ENCODE results near the gene B3GALT5.

B3GALT5 gene

GRCh38 chr21:39655589-39655988, 42.8 kb downstream of the B3GALT5 start:
- Histone ChIP-seq H3K27ac (ENCODE audit: low read depth, low read length) (no peak overlapping the region), H3K4me3 (ENCODE audit: low read depth in 1 of 2, low read length in 2 of 2) (no peak overlapping the region), H3K9ac (ENCODE audit: low read depth in 1 of 2, low read length in 2 of 2) (no peak overlapping the region), H3K27me3 (ENCODE audit: control insufficient read depth in 1 of 2, insufficient read depth in 2 of 2, low read length in 2 of 2) (no peaks in the 10 kb centered on the region), H3K9me3 (ENCODE audit: control insufficient read depth in 1 of 2, low read length in 2 of 2) (no peaks in the 10 kb centered on the region), H3K4me1 (ENCODE audit: control insufficient read depth in 1 of 2, insufficient read depth in 2 of 2, low read length in 2 of 2) (peaks cover 41 to 63% of the 10 kb centered on the region in 2 donors), H3K36me3 (ENCODE audit: control insufficient read depth in 1 of 2, insufficient read depth in 2 of 2, low read length in 2 of 2) (peaks cover 16 to 40% of the 10 kb centered on the region in 2 donors)

- peaks cover 12 to 41% of the 10 kb centered on the region in 2 donors for H3K36me3 ChIP-seq (ENCODE audit: control insufficient read depth in 1 of 2, insufficient read depth in 2 of 2, low read length in 2 of 2)
- H3K27me3 ChIP-seq (ENCODE audit: control insufficient read depth in 1 of 2, insufficient read depth in 2 of 2, low read length in 2 of 2) = no peaks in the 10 kb centered on the region
- no peak overlapping the region for H3K4me3 ChIP-seq (ENCODE audit: low read depth in 1 of 2, low read length in 2 of 2)
- H3K27ac ChIP-seq (ENCODE audit: low read depth, low read length) = no peak overlapping the region
- H3K9me3 ChIP-seq (ENCODE audit: control insufficient read depth in 1 of 2, low read length in 2 of 2) = no peaks in the 10 kb centered on the region
- no peak overlapping the region for H3K9ac ChIP-seq (ENCODE audit: low read depth in 1 of 2, low read length in 2 of 2)
- H3K4me1 ChIP-seq (ENCODE audit: control insufficient read depth in 1 of 2, insufficient read depth in 2 of 2, low read length in 2 of 2) = peaks cover 41 to 64% of the 10 kb centered on the region in 2 donors
Measured at GRCh38 chr21:39656209-39656608, 43.5 kb downstream of the B3GALT5 start.

- peak overlapping the region; percentile 39 for H3K27ac ChIP-seq (ENCODE audit: low read depth, low read length)
- peak overlapping the region; percentile 26 to 42 for H3K4me3 ChIP-seq (ENCODE audit: low read depth in 1 of 2, low read length in 2 of 2)
- H3K27me3 ChIP-seq (ENCODE audit: control insufficient read depth in 1 of 2, insufficient read depth in 2 of 2, low read length in 2 of 2) = no peaks in the 10 kb centered on the region
- peaks cover 41 to 61% of the 10 kb centered on the region in 2 donors for H3K4me1 ChIP-seq (ENCODE audit: control insufficient read depth in 1 of 2, insufficient read depth in 2 of 2, low read length in 2 of 2)
- no peak overlapping the region for H3K9ac ChIP-seq (ENCODE audit: low read depth in 1 of 2, low read length in 2 of 2)
- peaks cover 7 to 40% of the 10 kb centered on the region in 2 donors for H3K36me3 ChIP-seq (ENCODE audit: control insufficient read depth in 1 of 2, insufficient read depth in 2 of 2, low read length in 2 of 2)
- no peaks in the 10 kb centered on the region for H3K9me3 ChIP-seq (ENCODE audit: control insufficient read depth in 1 of 2, low read length in 2 of 2)
Measured at GRCh38 chr21:39657091-39657689, 44.5 kb downstream of the B3GALT5 start.

GRCh38 chr21:39658066-39658465, 45.3 kb downstream of the B3GALT5 start:
- Histone ChIP-seq H3K9me3 (ENCODE audit: control insufficient read depth in 1 of 2, low read length in 2 of 2) (no peaks in the 10 kb centered on the region), H3K36me3 (ENCODE audit: control insufficient read depth in 1 of 2, insufficient read depth in 2 of 2, low read length in 2 of 2) (peaks cover 5 to 45% of the 10 kb centered on the region in 2 donors), H3K9ac (ENCODE audit: low read depth in 1 of 2, low read length in 2 of 2) (peak overlapping the region in 1 of 2 donors; percentile 18), H3K4me3 (ENCODE audit: low read depth in 1 of 2, low read length in 2 of 2) (peak overlapping the region; percentile 26 to 42), H3K27ac (ENCODE audit: low read depth, low read length) (no peak overlapping the region), H3K27me3 (ENCODE audit: control insufficient read depth in 1 of 2, insufficient read depth in 2 of 2, low read length in 2 of 2) (no peaks in the 10 kb centered on the region), H3K4me1 (ENCODE audit: control insufficient read depth in 1 of 2, insufficient read depth in 2 of 2, low read length in 2 of 2) (peaks cover 41 to 58% of the 10 kb centered on the region in 2 donors)

GRCh38 chr21:39659070-39659815, 46.5 kb downstream of the B3GALT5 start:
- Histone ChIP-seq H3K9ac (ENCODE audit: low read depth in 1 of 2, low read length in 2 of 2) (no peak overlapping the region), H3K27ac (ENCODE audit: low read depth, low read length) (no peak overlapping the region), H3K4me3 (ENCODE audit: low read depth in 1 of 2, low read length in 2 of 2) (no peak overlapping the region), H3K36me3 (ENCODE audit: control insufficient read depth in 1 of 2, insufficient read depth in 2 of 2, low read length in 2 of 2) (peaks cover 11 to 56% of the 10 kb centered on the region in 2 donors), H3K9me3 (ENCODE audit: control insufficient read depth in 1 of 2, low read length in 2 of 2) (no peaks in the 10 kb centered on the region), H3K4me1 (ENCODE audit: control insufficient read depth in 1 of 2, insufficient read depth in 2 of 2, low read length in 2 of 2) (peaks cover 41 to 48% of the 10 kb centered on the region in 2 donors), H3K27me3 (ENCODE audit: control insufficient read depth in 1 of 2, insufficient read depth in 2 of 2, low read length in 2 of 2) (no peaks in the 10 kb centered on the region)

GRCh38 chr21:39660191-39660980, 47.6 kb downstream of the B3GALT5 start:
- H3K27me3 ChIP-seq (ENCODE audit: control insufficient read depth in 1 of 2, insufficient read depth in 2 of 2, low read length in 2 of 2) = no peaks in the 10 kb centered on the region
- H3K9ac ChIP-seq (ENCODE audit: low read depth in 1 of 2, low read length in 2 of 2) = no peak overlapping the region
- peaks cover 17 to 55% of the 10 kb centered on the region in 2 donors for H3K36me3 ChIP-seq (ENCODE audit: control insufficient read depth in 1 of 2, insufficient read depth in 2 of 2, low read length in 2 of 2)
- H3K27ac ChIP-seq (ENCODE audit: low read depth, low read length) = no peak overlapping the region
- no peaks in the 10 kb centered on the region for H3K9me3 ChIP-seq (ENCODE audit: control insufficient read depth in 1 of 2, low read length in 2 of 2)
- H3K4me3 ChIP-seq (ENCODE audit: low read depth in 1 of 2, low read length in 2 of 2) = no peak overlapping the region
- peaks cover 41 to 48% of the 10 kb centered on the region in 2 donors for H3K4me1 ChIP-seq (ENCODE audit: control insufficient read depth in 1 of 2, insufficient read depth in 2 of 2, low read length in 2 of 2)

- H3K27me3 ChIP-seq (ENCODE audit: control insufficient read depth in 1 of 2, insufficient read depth in 2 of 2, low read length in 2 of 2) = no peaks in the 10 kb centered on the region
- no peak overlapping the region for H3K4me3 ChIP-seq (ENCODE audit: low read depth in 1 of 2, low read length in 2 of 2)
- no peak overlapping the region for H3K9ac ChIP-seq (ENCODE audit: low read depth in 1 of 2, low read length in 2 of 2)
- peaks cover 17 to 52% of the 10 kb centered on the region in 2 donors for H3K36me3 ChIP-seq (ENCODE audit: control insufficient read depth in 1 of 2, insufficient read depth in 2 of 2, low read length in 2 of 2)
- peaks cover 33 to 43% of the 10 kb centered on the region in 2 donors for H3K4me1 ChIP-seq (ENCODE audit: control insufficient read depth in 1 of 2, insufficient read depth in 2 of 2, low read length in 2 of 2)
- H3K9me3 ChIP-seq (ENCODE audit: control insufficient read depth in 1 of 2, low read length in 2 of 2) = no peaks in the 10 kb centered on the region
- no peak overlapping the region for H3K27ac ChIP-seq (ENCODE audit: low read depth, low read length)
Measured at GRCh38 chr21:39661121-39661520, 48.4 kb downstream of the B3GALT5 start.

GRCh38 chr21:39661740-39662139, 49.0 kb downstream of the B3GALT5 start:
- no peak overlapping the region for H3K27ac ChIP-seq (ENCODE audit: low read depth, low read length)
- H3K9me3 ChIP-seq (ENCODE audit: control insufficient read depth in 1 of 2, low read length in 2 of 2) = no peaks in the 10 kb centered on the region
- H3K9ac ChIP-seq (ENCODE audit: low read depth in 1 of 2, low read length in 2 of 2) = no peak overlapping the region
- no peaks in the 10 kb centered on the region for H3K27me3 ChIP-seq (ENCODE audit: control insufficient read depth in 1 of 2, insufficient read depth in 2 of 2, low read length in 2 of 2)
- H3K4me3 ChIP-seq (ENCODE audit: low read depth in 1 of 2, low read length in 2 of 2) = no peak overlapping the region
- H3K36me3 ChIP-seq (ENCODE audit: control insufficient read depth in 1 of 2, insufficient read depth in 2 of 2, low read length in 2 of 2) = peaks cover 17 to 49% of the 10 kb centered on the region in 2 donors
- H3K4me1 ChIP-seq (ENCODE audit: control insufficient read depth in 1 of 2, insufficient read depth in 2 of 2, low read length in 2 of 2) = peaks cover 27 to 37% of the 10 kb centered on the region in 2 donors

GRCh38 chr21:39662411-39662953, 49.7 kb downstream of the B3GALT5 start:
- peaks cover 22 to 29% of the 10 kb centered on the region in 2 donors for H3K4me1 ChIP-seq (ENCODE audit: control insufficient read depth in 1 of 2, insufficient read depth in 2 of 2, low read length in 2 of 2)
- H3K4me3 ChIP-seq (ENCODE audit: low read depth in 1 of 2, low read length in 2 of 2) = no peak overlapping the region
- H3K9ac ChIP-seq (ENCODE audit: low read depth in 1 of 2, low read length in 2 of 2) = no peak overlapping the region
- H3K36me3 ChIP-seq (ENCODE audit: control insufficient read depth in 1 of 2, insufficient read depth in 2 of 2, low read length in 2 of 2) = peaks cover 17 to 49% of the 10 kb centered on the region in 2 donors
- H3K27me3 ChIP-seq (ENCODE audit: control insufficient read depth in 1 of 2, insufficient read depth in 2 of 2, low read length in 2 of 2) = no peaks in the 10 kb centered on the region
- no peaks in the 10 kb centered on the region for H3K9me3 ChIP-seq (ENCODE audit: control insufficient read depth in 1 of 2, low read length in 2 of 2)
- no peak overlapping the region for H3K27ac ChIP-seq (ENCODE audit: low read depth, low read length)
